ENCODE measurements around the gene PCBD2.

DNA sequence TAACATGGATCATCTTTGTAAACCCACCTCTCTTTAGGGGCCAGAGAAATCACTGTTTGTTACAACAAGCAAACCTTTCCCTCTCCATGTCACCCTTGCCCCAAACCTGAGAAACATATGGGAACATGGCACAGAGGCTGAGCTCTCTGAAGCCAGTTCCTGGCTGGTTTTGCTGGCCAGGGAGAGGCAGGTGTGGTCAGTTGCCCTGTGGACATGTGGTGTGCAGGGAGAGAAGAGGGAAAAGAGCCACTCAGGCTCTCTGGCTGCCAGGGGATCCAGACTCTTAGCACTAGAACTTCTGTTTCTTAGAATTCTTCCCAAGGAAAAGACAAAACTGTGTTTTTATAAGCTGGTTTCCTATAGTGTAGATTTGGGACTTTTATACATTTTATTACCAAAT is 58.2 kb downstream of the PCBD2 start:
- TF ChIP-seq, protein P1, sequence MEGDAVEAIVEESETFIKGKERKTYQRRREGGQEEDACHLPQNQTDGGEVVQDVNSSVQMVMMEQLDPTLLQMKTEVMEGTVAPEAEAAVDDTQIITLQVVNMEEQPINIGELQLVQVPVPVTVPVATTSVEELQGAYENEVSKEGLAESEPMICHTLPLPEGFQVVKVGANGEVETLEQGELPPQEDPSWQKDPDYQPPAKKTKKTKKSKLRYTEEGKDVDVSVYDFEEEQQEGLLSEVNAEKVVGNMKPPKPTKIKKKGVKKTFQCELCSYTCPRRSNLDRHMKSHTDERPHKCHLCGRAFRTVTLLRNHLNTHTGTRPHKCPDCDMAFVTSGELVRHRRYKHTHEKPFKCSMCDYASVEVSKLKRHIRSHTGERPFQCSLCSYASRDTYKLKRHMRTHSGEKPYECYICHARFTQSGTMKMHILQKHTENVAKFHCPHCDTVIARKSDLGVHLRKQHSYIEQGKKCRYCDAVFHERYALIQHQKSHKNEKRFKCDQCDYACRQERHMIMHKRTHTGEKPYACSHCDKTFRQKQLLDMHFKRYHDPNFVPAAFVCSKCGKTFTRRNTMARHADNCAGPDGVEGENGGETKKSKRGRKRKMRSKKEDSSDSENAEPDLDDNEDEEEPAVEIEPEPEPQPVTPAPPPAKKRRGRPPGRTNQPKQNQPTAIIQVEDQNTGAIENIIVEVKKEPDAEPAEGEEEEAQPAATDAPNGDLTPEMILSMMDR (conservative IDR thresholded peaks at IDR 0.05 in 1 of 2, IDR thresholded peaks at IDR 0.05 in 1 of 2; ENCODE audit: low read depth in 1 of 2, low read length in 2 of 2): no peak
- no peak for TF ChIP-seq EZH2 (IDR thresholded peaks at IDR 0.05; ENCODE audit: low read length, missing control alignments)

Data from fibroblast of lung (primary cell).